Transverse colon (tissue), 3 donors: Measurements from ENCODE around the gene ZFX.

Source experiments
- CTCF ChIP-seq, 5 experiments: fragments of 200-600 bp in 3 of 5; fragments of 450-650 bp in 2 of 5; sonication (generic) in 3 of 5; IDR thresholded peaks; 1 replicate in 2 of 5; 2 replicates in 3 of 5; pipeline ENCODE4 v1.5.1; 2016 to 2017; ENCODE audit warnings: antibody characterized with exemption in 5 of 5, inconsistent platforms in 3 of 5, mild to moderate bottlenecking in 2 of 5, moderate library complexity in 1 of 5
- POLR2A ChIP-seq: fragments of 450-650 bp; IDR thresholded peaks from one replicate; pipeline ENCODE4 v1.6.1; 2016; ENCODE audit warnings: antibody characterized with exemption, mild to moderate bottlenecking, moderate library complexity

GRCh38 chrX:24153178-24153795 is 3.8 kb downstream of the ZFX start:
- no peak for TF ChIP-seq POLR2A
- TF ChIP-seq CTCF (IDR thresholded peaks at IDR 0.05) = no peak
